Measurements from ENCODE around the gene PFN3.

GRCh38 chr5:177363565-177363964 lies 36.9 kb downstream of the PFN3 start:
- TF ChIP-seq CTCF (IDR thresholded peaks at IDR 0.05) (no peak), RAD21 (IDR thresholded peaks at IDR 0.05; ENCODE audit: low read length) (no peak), MEF2A (IDR thresholded peaks at IDR 0.05; ENCODE audit: borderline replicate concordance, low read depth) (no peak), EZH2phosphoT487 (IDR thresholded peaks at IDR 0.05; ENCODE audit: borderline replicate concordance, low read depth) (no peak), TCF12 (IDR thresholded peaks at IDR 0.05) (no peak)
